GM21529 (cell line): ENCODE measurements around the gene MAPKAP1.

Experiments
- ATAC-seq: cut with Tn5 transposase; IDR thresholded peaks from one replicate; pipeline ENCODE4 v1.9.1; 2021; ENCODE audit not compliant: unreplicated experiment

MAPKAP1 gene

DNA sequence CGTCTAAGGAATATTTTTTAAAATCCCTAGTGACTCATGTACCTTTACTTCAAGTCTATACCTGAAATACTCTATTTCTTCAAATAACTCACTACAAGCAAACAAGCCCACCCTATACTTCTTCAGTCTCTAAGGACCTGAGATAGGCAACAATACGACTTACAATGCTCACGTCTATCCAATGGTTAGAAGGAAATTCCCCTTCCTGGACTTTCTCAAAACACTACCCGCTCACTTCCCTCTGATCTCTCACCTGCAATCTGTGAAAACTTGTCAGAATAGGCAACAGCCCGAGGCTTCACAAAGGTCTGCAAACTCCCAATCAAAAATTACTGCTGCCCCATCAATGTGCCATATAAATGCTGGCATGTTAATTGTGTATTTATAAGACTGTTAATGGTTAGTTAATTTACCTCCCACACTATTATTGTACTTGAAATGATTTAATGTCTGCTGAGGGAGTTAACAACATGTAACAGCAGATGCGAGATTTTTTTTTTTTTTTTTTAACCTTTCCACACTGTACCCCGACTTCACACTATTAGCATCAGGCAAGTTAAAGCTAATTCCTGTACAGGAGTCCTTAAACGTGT lies 27.3 kb downstream of the MAPKAP1 start:
- ATAC-seq: no peak

DNA sequence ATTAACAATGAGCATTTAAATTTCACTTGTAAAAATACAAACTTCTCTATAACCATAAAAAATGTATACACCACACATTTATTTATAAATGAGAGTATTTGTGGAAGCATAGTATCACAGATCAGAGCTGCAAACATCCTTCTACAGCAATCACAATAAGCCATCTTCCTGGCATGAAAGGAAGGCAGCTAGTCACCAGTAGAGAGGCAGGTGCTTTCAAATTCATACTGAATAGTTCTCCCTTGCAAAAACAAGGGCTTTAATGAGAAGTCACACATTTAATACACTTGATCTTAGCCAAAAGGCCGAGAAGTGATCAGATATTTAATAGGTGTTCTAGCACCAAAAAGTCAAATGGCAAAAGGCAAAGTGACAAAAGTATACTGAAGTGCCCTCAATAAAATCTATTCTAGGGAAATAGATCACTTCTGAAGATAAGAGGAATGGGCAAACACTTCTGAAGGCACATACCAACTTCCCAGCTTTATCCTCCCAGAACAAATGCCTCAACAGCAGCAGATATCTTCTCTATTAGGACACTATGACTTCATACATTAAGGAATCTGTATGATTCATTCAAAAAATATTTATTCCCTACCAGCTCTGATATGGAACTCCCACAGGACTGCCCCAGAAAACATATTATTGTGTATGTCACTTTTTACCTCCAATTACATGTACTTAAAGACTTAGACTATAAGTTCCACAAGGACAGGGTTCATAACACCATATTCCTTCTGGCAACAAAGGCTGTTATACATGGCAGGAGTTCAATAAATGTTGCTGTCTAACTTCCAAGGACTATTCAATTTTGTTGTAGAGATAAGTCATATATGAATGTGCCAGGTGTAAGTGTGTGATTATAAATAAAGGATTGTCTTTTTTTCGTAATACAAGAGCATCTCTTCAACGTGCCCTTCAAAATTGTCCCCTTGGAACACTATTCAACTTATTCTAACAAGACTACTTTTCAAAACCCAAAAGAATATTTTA lies 31.7 kb downstream of the MAPKAP1 start:
- ATAC-seq: no peak

DNA sequence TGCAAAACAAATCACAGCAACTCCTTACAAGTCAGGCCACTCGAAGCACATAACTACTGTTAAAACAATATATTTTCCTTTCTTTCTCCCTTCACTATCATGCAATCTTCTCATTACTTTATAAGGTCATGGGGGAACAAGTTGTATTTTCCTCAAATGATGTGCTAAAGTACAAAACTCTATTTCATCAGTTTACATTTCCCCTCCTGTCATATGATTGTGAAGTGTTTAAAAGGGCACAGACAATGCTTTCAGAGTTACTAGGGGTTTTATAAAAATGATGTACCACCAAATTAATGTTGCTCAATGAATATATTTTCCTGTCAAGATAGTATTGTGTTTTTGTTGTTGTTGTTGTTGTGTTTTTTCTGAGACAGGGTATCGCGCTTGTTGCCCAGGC lies 34.1 kb downstream of the MAPKAP1 start:
- ATAC-seq: no peak

DNA sequence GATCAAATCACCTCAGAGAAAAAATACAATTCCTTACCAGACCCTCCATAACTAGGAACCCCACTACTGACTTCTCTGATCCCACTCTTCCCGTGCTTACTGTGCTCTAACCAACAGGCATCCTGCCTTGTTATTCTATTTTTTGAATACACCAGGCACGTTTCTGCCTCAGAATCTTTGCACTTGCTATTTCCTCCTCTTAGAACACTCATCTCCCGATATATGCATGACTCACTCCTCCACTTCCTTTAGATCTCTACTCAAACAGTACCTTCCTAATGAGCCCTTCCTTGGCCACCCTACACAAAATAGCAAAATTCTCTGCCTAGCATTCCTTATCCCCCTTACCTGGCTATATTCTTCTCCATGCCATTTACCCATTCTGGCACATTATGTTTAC lies 43.9 kb downstream of the MAPKAP1 start:
- no peak for ATAC-seq

DNA sequence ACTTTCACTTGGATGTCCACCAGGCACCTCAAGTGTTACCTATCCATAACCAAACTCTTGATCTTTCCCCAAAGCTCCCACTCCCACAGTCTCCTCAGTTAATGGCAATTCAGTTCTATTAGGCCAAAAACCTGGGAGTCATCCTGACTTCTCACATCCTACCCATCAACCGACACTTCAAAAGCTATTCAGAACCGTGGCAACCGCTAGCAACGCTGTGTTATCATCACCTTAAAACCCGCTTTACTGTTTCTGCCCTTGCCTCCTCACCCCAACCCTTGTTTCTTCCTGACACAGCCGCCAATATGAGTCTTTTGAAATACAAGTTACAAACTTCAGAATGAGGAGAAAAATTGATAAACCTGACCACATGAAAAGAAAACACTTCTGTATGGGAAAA lies 46.5 kb downstream of the MAPKAP1 start:
- no peak for ATAC-seq

DNA sequence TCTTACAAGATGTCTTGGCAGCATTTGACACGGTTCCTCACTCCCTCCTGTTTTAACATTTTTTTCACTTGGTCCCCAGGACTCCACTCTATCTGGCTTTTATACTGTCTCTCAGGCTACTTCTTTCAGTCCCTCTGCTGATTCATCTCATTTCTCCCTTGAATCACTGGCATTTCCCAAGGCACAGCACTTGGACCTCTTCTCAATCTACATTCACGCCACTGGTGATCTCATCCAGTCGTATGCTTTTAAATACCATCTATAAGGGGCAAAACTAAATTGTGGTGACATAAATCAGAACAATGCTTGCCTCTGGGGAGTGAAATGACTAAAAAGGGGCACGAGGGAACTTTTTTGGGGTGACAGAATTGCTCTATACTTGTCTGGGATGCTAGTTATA lies 47.1 kb downstream of the MAPKAP1 start:
- peak; percentile 53 for ATAC-seq

DNA sequence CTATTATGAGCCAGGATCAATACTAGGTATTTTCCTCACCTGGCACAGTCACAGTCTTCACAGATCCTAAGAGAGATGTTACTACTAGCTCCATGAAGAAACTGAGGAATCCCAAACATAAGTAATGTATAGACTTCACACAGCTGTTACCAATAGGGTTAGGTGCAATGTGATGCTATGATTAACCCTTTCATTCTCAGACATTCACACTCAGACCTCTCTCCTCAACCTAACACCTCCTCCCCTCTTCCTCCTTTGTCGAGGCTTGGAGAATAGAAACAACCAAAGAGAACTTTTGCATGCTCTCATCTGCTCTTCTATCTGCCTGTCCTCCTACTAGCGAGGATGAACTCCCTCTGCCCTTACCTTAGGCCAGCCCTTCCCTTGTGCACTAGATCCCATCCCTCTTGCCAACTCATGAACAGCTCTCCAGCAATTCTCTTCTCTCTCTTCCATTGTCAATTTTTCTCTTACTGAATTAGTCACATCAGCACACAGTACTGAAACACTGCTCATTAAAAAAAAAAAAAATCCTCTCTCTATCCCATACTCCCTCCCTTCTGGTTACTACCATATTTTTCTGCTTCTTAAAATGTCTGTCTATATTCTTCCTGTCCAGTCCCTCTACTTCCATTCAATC lies 47.7 kb downstream of the MAPKAP1 start:
- peak; percentile 18 for ATAC-seq

DNA sequence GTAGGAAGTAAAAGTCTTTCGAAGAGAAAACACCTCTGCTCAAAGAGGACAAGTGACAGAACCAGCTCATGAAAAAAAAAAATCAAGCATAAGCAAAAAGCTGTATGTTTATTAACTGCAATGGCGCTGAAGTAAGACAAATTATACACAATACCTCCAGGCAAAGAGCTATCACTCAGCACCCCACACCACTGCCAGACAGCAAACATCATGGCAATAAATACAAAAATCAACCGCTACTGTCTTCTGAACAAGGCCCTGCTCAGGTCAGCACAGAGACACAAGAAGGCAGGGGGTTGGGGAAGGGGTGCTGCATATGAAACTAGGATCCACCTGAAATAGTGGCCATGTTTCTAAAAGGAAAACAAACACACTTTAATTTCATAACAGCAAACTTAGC lies 50.4 kb downstream of the MAPKAP1 start:
- ATAC-seq: no peak

DNA sequence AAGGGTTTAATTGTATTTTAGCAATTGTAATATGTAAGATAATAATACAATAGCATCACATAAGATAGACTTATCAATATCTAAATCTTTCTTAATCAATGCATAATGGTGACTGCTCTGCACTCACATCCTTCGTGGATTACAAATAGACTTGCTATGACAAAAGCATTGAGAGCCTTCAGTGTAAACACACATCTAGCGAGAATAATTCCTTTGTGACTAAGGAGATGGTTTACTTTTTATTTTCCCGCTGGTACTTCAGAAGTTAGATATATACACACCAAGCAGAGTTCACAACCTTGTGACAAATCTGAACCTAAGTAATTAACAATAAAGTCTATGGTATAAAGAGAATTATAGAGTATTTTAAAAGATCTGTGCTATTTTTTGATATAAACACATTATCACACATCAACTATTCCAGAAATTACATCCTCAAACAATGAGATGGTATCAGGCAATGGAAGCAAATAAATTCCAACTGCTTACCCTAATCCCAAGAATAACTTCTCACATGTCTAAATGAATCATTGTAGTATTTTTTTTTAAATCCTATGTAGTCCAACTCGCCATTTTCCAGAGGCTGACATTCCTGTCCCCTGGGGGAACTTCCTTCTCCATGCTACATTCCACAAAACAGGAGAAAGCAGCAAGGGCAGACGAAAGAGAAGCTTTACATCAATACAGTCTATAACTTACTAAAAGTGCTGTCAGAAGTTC lies 51.2 kb downstream of the MAPKAP1 start:
- no peak for ATAC-seq

DNA sequence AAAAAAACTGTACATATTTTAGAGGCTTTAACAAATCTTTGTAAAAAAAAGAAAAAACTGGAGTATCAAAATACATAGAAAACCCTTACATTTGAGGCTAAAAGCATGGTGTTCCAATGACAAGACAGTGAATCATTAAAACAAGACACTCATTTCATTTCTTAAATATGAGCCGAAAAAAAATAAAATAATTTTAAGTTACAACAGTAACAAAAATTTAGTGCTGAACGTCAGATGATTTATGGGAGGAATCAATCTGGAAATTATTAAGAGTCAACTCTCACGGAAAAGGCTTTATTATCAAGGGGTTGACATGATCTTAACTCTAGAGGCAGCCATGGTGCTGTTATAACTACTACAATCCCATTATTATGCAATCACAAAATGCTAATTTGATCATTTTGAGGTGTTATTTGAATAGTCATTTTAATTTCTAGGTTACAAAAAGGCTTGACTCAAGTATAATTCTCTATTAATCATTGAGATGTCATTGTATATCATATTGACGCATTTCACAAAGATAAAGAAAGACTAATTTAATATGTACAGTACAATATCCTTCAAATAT lies 51.9 kb downstream of the MAPKAP1 start:
- no peak for ATAC-seq

DNA sequence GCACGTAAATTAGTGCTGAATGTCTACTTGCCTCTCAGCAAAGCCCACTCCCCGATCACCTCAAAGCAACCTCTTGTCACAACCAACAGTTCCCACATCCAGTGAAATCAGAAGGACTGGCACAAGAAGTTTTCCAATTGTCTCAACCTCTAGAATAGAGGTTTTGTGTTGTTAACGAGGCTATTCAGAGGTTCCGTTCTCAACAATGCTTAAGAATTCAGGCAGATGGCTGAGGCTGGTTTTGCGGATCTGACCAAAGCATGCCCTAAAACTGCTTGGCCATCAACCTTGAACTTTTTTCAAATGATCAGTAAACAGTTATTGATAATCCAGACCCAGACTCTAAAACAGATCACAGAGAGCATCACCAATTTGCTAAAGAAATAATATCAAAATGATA lies 52.9 kb downstream of the MAPKAP1 start:
- no peak for ATAC-seq

DNA sequence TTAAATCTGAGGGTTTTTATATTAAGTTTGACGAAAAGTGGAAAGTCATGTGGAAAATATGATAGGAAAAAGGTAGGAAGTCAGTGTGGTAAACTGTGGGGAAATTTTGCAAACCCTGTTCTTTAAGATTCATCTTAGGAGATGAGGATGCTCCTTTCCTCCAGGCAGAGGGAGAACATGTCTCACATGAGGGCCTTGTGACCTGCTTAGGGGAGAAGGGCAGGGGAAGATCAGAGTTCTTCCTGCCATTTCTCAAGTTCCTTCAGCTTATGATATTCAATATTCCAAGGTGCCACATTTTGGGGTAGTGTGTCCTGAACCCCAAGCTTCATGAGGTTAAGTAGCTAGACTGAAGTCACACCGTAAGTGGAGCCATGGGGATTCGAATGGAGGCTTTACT lies 53.7 kb downstream of the MAPKAP1 start:
- ATAC-seq: no peak

DNA sequence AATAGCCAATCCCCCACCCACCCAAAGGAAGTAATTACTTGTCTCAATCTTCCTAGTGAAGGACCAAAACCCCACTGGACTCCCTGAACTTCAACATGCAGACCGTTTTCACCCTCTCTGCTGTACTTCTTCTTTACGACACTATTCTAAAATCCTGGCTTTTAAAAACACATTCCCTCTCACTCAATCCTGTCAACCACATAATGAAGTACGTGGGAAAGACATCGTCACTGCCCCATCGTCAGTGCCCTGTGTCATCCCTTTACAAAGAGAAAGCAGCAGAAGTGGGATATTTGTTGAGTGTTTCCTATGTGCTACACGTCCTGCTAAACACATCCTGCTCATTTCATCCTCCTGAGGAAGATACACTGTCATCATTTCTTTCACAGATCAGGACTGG lies 54.2 kb downstream of the MAPKAP1 start:
- ATAC-seq: no peak

DNA sequence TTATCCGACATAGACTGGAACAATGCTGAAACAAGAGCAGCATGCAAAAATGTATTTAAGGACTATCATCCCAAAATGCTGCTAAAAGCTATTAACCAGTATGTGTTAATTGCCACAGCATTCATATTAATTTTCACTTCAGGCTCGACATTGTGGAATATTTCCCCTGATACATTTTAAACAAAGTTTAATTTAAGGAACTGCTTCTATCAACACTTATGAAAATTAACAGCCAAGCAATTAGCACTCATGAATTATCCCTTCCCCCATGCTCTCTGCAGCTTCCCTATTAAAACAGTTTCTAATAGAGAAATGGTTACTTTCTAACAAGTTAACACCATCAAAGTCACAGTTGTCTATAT lies 54.8 kb downstream of the MAPKAP1 start:
- ATAC-seq: no peak

DNA sequence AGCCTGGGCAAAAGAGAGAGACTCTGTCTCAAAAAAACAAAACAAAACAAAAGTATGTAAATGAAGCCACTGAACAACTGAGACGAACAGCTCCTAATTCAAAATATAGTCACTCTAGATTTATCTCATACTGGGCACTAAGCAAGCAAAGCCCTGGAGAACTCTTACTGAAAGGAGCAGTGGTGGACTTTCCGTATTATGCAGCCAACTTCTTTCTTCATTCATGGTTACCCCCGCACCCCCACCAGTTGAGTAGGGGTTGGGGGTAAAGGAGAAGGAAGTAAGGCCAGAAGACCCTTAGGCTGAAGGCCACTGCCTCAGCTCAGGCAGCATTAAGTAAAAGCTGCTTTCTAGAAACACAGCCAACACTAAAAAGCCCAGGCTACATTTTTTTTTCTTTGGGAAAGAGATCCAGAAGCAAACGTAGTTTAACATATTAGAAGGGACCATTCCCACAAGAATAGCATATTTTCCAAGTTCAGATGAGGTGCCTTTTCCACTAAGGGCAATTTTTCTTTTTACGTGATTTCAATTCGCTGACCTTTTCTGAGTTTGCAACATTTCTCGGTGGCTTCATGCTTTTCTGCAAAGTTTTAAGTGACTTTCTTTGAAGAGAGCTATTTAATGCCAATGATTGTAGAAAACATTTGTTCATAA lies 55.3 kb downstream of the MAPKAP1 start:
- no peak for ATAC-seq

DNA sequence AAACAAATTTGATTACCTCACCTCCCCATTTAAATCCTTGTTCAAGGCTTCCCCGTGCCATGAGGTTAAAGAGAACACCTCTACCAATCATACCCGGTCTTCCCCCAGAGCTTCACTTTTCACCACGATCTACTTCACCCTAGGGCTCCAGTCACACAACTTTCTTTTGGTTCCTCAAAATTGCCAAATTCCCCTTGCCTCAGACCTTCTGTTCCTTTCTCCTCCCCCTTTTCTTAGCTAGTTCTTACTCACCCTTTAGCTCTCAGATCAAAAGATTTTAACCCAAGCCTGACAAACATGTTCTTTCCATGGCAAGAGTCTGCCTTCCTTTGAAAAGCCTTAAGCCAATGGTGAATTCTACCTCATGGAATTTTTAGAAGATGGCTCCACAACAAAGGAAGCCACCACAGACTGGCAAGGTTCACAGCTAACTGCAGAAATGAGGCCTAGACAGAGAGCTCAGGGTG lies 56.7 kb downstream of the MAPKAP1 start:
- peak; percentile 83 for ATAC-seq

DNA sequence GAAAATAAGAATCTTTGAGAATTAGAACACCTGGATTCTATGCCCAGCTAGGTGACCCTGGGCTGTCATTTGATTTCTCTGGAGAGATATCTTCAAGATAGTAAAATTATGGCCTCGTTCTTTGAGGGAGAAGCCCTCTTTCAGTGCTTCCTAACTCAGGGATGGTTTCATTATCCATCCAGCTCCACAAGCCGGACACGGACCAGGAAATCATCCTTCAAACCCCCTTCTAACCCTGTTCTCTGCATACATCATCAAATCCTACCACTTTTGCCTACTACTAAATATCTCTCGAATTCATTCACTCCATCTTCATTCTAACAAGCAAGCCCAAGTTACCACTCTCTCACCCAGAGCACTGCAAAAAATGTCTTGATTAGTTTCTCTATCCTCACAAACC lies 57.2 kb downstream of the MAPKAP1 start:
- ATAC-seq: no peak

DNA sequence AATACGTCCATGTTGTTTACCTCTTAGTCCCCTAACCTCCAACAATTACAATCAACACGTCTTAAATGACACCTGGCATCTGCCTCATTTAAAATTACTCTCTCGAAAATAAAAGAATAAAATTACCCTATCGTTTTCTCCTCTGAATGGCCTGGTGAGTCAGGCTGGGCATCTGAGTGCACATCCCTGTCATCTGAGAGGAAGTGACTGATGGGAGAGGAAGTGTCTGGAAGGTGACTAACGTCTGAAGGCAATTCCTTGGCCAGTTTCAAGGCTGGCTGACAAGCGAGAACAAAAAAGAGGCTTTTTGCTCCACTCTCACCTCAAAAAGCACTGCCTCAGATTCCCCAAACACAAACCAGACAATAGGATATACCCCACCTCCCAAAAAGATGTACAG lies 57.7 kb downstream of the MAPKAP1 start:
- no peak for ATAC-seq

DNA sequence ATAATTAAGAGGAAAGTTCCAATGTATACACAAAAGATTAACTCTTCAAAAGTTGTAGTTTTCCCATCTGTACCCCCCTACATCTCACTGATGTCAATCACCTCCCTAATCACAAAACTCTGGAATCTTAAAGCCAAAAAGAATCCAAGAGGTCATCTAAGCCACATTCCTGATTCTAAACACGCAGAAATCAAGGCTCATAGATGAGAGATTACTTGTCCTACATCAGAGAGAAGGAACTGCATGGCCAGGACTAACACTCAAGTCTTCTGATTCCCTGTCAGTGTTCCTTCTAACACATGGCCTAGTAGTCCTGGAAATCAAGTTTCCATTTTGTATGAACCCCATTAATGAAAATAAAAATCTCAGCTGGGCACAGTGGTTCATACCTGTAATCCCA lies 58.7 kb downstream of the MAPKAP1 start:
- ATAC-seq: no peak

DNA sequence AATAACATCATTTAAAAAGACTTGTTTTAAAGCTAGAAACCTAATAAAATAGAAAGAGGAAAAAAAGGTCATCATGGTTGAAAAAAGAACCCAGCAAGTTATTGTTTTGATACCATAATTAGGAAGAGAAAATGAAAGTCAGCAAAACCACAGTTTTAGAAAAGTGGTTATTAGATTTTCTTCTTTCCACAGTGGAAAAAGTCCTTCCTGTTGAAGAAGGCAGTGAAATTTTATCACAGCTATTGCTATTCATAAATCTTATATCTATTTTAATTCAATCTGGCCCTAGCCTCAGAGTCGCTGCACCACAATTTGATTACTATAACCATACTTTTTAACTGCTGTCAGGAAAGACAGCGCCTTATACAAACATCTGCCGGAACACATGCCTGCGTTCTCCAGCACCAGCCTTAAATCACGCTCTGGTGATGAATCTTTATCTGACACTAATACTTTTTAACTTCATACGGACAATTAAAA lies 60.3 kb downstream of the MAPKAP1 start:
- ATAC-seq: no peak
